Duodenal mucosa (tissue), 2 donors: Measurements from ENCODE around the gene HK3.

Experiments
- H3K27ac ChIP-seq: one replicate; pipeline ENCODE4 v1.7.0; 2013; ENCODE audit warnings: low read depth, low read length
- H3K27me3 ChIP-seq, 2 donors: one replicate each; pipeline ENCODE4 v1.7.0; 2013; ENCODE audit warnings: low read length in 2 of 2, control low read depth in 1 of 2; ENCODE audit not compliant: insufficient read depth in 2 of 2, control insufficient read depth in 1 of 2
- H3K36me3 ChIP-seq, 2 donors: one replicate each; pipeline ENCODE4 v1.7.0; 2013; ENCODE audit warnings: low read length in 2 of 2, control low read depth in 1 of 2; ENCODE audit not compliant: insufficient read depth in 2 of 2, control insufficient read depth in 1 of 2
- H3K4me1 ChIP-seq, 2 donors: one replicate each; pipeline ENCODE4 v1.7.0; 2013; ENCODE audit warnings: low read length in 2 of 2, control low read depth in 1 of 2; ENCODE audit not compliant: insufficient read depth in 2 of 2, control insufficient read depth in 1 of 2
- H3K4me3 ChIP-seq, 2 donors: one replicate each; pipeline ENCODE4 v1.7.0; 2013; ENCODE audit warnings: low read length in 2 of 2, low read depth in 1 of 2
- H3K9ac ChIP-seq, 2 donors: one replicate each; pipeline ENCODE4 v1.7.0; 2013; ENCODE audit warnings: low read length in 2 of 2, low read depth in 1 of 2
- H3K9me3 ChIP-seq, 2 donors: one replicate each; pipeline ENCODE4 v1.7.0; 2013; ENCODE audit warnings: low read length in 2 of 2, control low read depth in 1 of 2; ENCODE audit not compliant: control insufficient read depth in 1 of 2

Gene HK3

GRCh38 chr5:176892663-176893062 lies 6.5 kb downstream of the HK3 start:
- Histone ChIP-seq H3K36me3 (no peaks in the 10 kb centered on the region), H3K4me3 (no peak overlapping the region), H3K9me3 (no peaks in the 10 kb centered on the region), H3K27me3 (peaks cover 0 to 4% of the 10 kb centered on the region in 2 donors), H3K27ac (no peak overlapping the region), H3K4me1 (no peaks in the 10 kb centered on the region), H3K9ac (no peak overlapping the region)

- H3K27me3 ChIP-seq: peaks cover 0 to 4% of the 10 kb centered on the region in 2 donors
- no peaks in the 10 kb centered on the region for H3K36me3 ChIP-seq
- H3K4me1 ChIP-seq: no peaks in the 10 kb centered on the region
- H3K4me3 ChIP-seq: no peak overlapping the region
- no peak overlapping the region for H3K9ac ChIP-seq
- no peak overlapping the region for H3K27ac ChIP-seq
- no peaks in the 10 kb centered on the region for H3K9me3 ChIP-seq
Measured at GRCh38 chr5:176891331-176891958, 7.7 kb downstream of the HK3 start.

GRCh38 chr5:176890455-176891330 lies 8.5 kb downstream of the HK3 start:
- no peak overlapping the region for H3K9ac ChIP-seq
- no peak overlapping the region for H3K27ac ChIP-seq
- H3K4me1 ChIP-seq: no peaks in the 10 kb centered on the region
- H3K4me3 ChIP-seq: no peak overlapping the region
- H3K27me3 ChIP-seq: no peaks in the 10 kb centered on the region
- no peaks in the 10 kb centered on the region for H3K9me3 ChIP-seq
- H3K36me3 ChIP-seq: no peaks in the 10 kb centered on the region

GRCh38 chr5:176889321-176890280 lies 9.5 kb downstream of the HK3 start:
- Histone ChIP-seq H3K27ac (no peak overlapping the region), H3K9me3 (no peaks in the 10 kb centered on the region), H3K27me3 (no peaks in the 10 kb centered on the region), H3K4me1 (no peaks in the 10 kb centered on the region), H3K36me3 (no peaks in the 10 kb centered on the region), H3K9ac (no peak overlapping the region), H3K4me3 (no peak overlapping the region)

GRCh38 chr5:176888865-176889165 lies 10.3 kb downstream of the HK3 start:
- Histone ChIP-seq H3K27ac (no peak overlapping the region), H3K36me3 (no peaks in the 10 kb centered on the region), H3K4me3 (no peak overlapping the region), H3K9me3 (no peaks in the 10 kb centered on the region), H3K9ac (no peak overlapping the region), H3K27me3 (no peaks in the 10 kb centered on the region), H3K4me1 (no peaks in the 10 kb centered on the region)

GRCh38 chr5:176888016-176888864 lies 10.9 kb downstream of the HK3 start:
- Histone ChIP-seq H3K27ac (no peak overlapping the region), H3K27me3 (no peaks in the 10 kb centered on the region), H3K9me3 (no peaks in the 10 kb centered on the region), H3K4me3 (no peak overlapping the region), H3K9ac (no peak overlapping the region), H3K36me3 (no peaks in the 10 kb centered on the region), H3K4me1 (no peaks in the 10 kb centered on the region)

- Histone ChIP-seq H3K27ac (no peak overlapping the region), H3K4me1 (no peaks in the 10 kb centered on the region), H3K9me3 (no peaks in the 10 kb centered on the region), H3K36me3 (no peaks in the 10 kb centered on the region), H3K9ac (no peak overlapping the region), H3K27me3 (no peaks in the 10 kb centered on the region), H3K4me3 (no peak overlapping the region)
Measured at GRCh38 chr5:176887252-176887849, 11.8 kb downstream of the HK3 start.

- Histone ChIP-seq H3K9ac (no peak overlapping the region), H3K27ac (no peak overlapping the region), H3K4me1 (no peaks in the 10 kb centered on the region), H3K4me3 (no peak overlapping the region), H3K36me3 (no peaks in the 10 kb centered on the region), H3K27me3 (peaks cover 0 to 4% of the 10 kb centered on the region in 2 donors), H3K9me3 (no peaks in the 10 kb centered on the region)
Measured at GRCh38 chr5:176886336-176887251, 12.6 kb downstream of the HK3 start.

- no peak overlapping the region for H3K9ac ChIP-seq
- no peaks in the 10 kb centered on the region for H3K9me3 ChIP-seq
- H3K27me3 ChIP-seq: peaks cover 0 to 4% of the 10 kb centered on the region in 2 donors
- no peak overlapping the region for H3K4me3 ChIP-seq
- H3K4me1 ChIP-seq: no peaks in the 10 kb centered on the region
- no peak overlapping the region for H3K27ac ChIP-seq
- no peaks in the 10 kb centered on the region for H3K36me3 ChIP-seq
Measured at GRCh38 chr5:176884571-176884890, 14.6 kb downstream of the HK3 start.
